ENCODE data around the gene MAP3K12. TPM values are rescaled to one million over a fixed set of nuclear protein-coding genes. Genes with fewer than 3 reads are reported as not detected.
"Not testable (repeated sequence)": the region's sequence is repeated elsewhere in the genome, so short reads cannot be mapped to it uniquely, and the experiment has no call there.

Gene MAP3K12
- total RNA-seq: 21.8 TPM
- 15.2 TPM for polyA plus RNA-seq (ENCODE audit: insufficient read depth, low read depth, low replicate concordance)
- long read RNA-seq, donor 1, partial matches to known transcripts: 0 of 2 reads
- long read RNA-seq, donor 1, other reads (novel, unspliced or antisense): 0 of 2 reads
- long read RNA-seq, donor 2, full-length matches to known transcripts: 5 of 5 reads
- long read RNA-seq, donor 2, partial matches to known transcripts: 0 of 5 reads
- long read RNA-seq, donor 2, other reads (novel, unspliced or antisense): 0 of 5 reads
- long read RNA-seq, donor 3, partial matches to known transcripts: 10 of 10 reads
- long read RNA-seq, donor 3, other reads (novel, unspliced or antisense): 0 of 10 reads
- long read RNA-seq, donor 4, full-length matches to known transcripts: 3 of 3 reads
- long read RNA-seq, donor 4, partial matches to known transcripts: 0 of 3 reads
- long read RNA-seq, donor 4, other reads (novel, unspliced or antisense): 0 of 3 reads
- long read RNA-seq, donor 5: 0 reads
- long read RNA-seq, donor 6: 0 reads
- long read RNA-seq, donor 7, full-length matches to known transcripts: 2 of 39 reads
- long read RNA-seq, donor 7, partial matches to known transcripts: 4 of 39 reads
- long read RNA-seq, donor 7, other reads (novel, unspliced or antisense): 33 of 39 reads
- long read RNA-seq, donor 8, partial matches to known transcripts: 0 of 1 reads
- long read RNA-seq, donor 8, other reads (novel, unspliced or antisense): 0 of 1 reads
- long read RNA-seq, donor 9, partial matches to known transcripts: 117 of 144 reads
- long read RNA-seq, donor 9, other reads (novel, unspliced or antisense): 27 of 144 reads
- long read RNA-seq, donor 10, partial matches to known transcripts: 11 of 11 reads
- long read RNA-seq, donor 10, other reads (novel, unspliced or antisense): 0 of 11 reads

GRCh38 chr12:53499266-53500141, at the start of gene MAP3K12:
Gene MAP3K12 (minus strand): TSS chr12:53499458. CDS start chr12:53487391, 12,067 bp downstream.
- H3K4me3 ChIP-seq (ENCODE audit: low read length in 3 of 3): peak within 1 kb of the TSS; percentile 82 to 95 (median 83)
- no peaks in the 10 kb centered on the region for H3K27me3 ChIP-seq (ENCODE audit: control insufficient read depth, insufficient read depth, low read length)
- no peak for TF ChIP-seq CTCF (IDR thresholded peaks at IDR 0.05; ENCODE audit: borderline replicate concordance, extremely low read depth, insufficient read depth)
- no peaks in the 10 kb centered on the region for H3K9me3 ChIP-seq (ENCODE audit: control insufficient read depth in 2 of 3, insufficient read depth in 1 of 3, low read length in 3 of 3)
- intact Hi-C loops (cut with DNase I): no loop called here
- DNase-seq (peak; percentile 75 to 95 (median 87)), FAIRE-seq (no peak)
- H3K4me1 ChIP-seq (ENCODE audit: control insufficient read depth in 2 of 3, insufficient read depth in 2 of 3, low read depth in 1 of 3, low read length in 3 of 3): peaks cover 2 to 33% (median 26%) of the 10 kb centered on the region in 3 donors
- peak within 1 kb of the TSS; percentile 98 to 100 for H3K27ac ChIP-seq (ENCODE audit: low read depth in 2 of 2, low read length in 2 of 2)
- H3K36me3 ChIP-seq (ENCODE audit: control insufficient read depth in 2 of 3, insufficient read depth in 3 of 3, low read length in 3 of 3): peaks cover 0 to 4% (median 0%) of the 10 kb centered on the region in 3 donors
- peak within 1 kb of the TSS; percentile 79 to 100 (median 91) for H3K9ac ChIP-seq (ENCODE audit: low read length in 3 of 3)

GRCh38 chr12:53548354-53548753, 49.1 kb upstream of the MAP3K12 start:
- intact Hi-C loops (cut with DNase I): loop anchor here (5.0 kb wide), 1 partner anchor 124 kb away; no protein-coding TSS in a partner anchor
- H3K4me3 ChIP-seq (ENCODE audit: low read length in 3 of 3); FAIRE-seq; H3K4me1 ChIP-seq (ENCODE audit: control insufficient read depth in 2 of 3, insufficient read depth in 2 of 3, low read depth in 1 of 3, low read length in 3 of 3); H3K9me3 ChIP-seq (ENCODE audit: control insufficient read depth in 2 of 3, insufficient read depth in 1 of 3, low read length in 3 of 3); H3K36me3 ChIP-seq (ENCODE audit: control insufficient read depth in 2 of 3, insufficient read depth in 3 of 3, low read length in 3 of 3); DNase-seq; H3K9ac ChIP-seq (ENCODE audit: low read length in 3 of 3); H3K27me3 ChIP-seq (ENCODE audit: control insufficient read depth, insufficient read depth, low read length); H3K27ac ChIP-seq (ENCODE audit: low read depth in 2 of 2, low read length in 2 of 2): not testable (repeated sequence)

- Histone ChIP-seq H3K4me3 (ENCODE audit: low read length in 3 of 3) (no peak overlapping the region), H3K4me1 (ENCODE audit: control insufficient read depth in 2 of 3, insufficient read depth in 2 of 3, low read depth in 1 of 3, low read length in 3 of 3) (peaks cover 0 to 4% (median 0%) of the 10 kb centered on the region in 3 donors), H3K36me3 (ENCODE audit: control insufficient read depth in 2 of 3, insufficient read depth in 3 of 3, low read length in 3 of 3) (peaks cover 3 to 16% (median 8%) of the 10 kb centered on the region in 3 donors), H3K9ac (ENCODE audit: low read length in 3 of 3) (peak overlapping the region in 2 of 3 donors; percentile 47 to 51), H3K9me3 (ENCODE audit: control insufficient read depth in 2 of 3, insufficient read depth in 1 of 3, low read length in 3 of 3) (no peaks in the 10 kb centered on the region), H3K27ac (ENCODE audit: low read depth in 2 of 2, low read length in 2 of 2) (peak overlapping the region in 1 of 2 donors; percentile 61), H3K27me3 (ENCODE audit: control insufficient read depth, insufficient read depth, low read length) (no peaks in the 10 kb centered on the region)
- peak in 4 of 5 donors; percentile 56 to 87 (median 68) for DNase-seq
- intact Hi-C loops (cut with DNase I): no loop called here
- no peak for FAIRE-seq
- peak; percentile 88 for TF ChIP-seq CTCF (IDR thresholded peaks at IDR 0.05; ENCODE audit: borderline replicate concordance, extremely low read depth, insufficient read depth)
These were observed 44.3 kb upstream of the MAP3K12 start for GRCh38 chr12:53543539-53543938.

Measured in kidney (tissue), 22 donors.